H9 (cell line): ENCODE data around the gene AGK. TPM values are rescaled to one million over a fixed set of nuclear protein-coding genes. Genes with fewer than 3 reads are reported as not detected.

Experiments used
- DNase-seq: peaks from one replicate; pipeline ENCODE4 v3.0.0-alpha.2; 2017
- H2AFZ ChIP-seq: one replicate; pipeline ENCODE4 v1.6.1; 2013; ENCODE audit warnings: mild to moderate bottlenecking, low read length, control low read depth, moderate library complexity
- H2AK5ac ChIP-seq: 2 replicates; pipeline ENCODE4 v1.6.1; 2013; ENCODE audit warnings: low read length, control low read depth, mixed read lengths; ENCODE audit not compliant: insufficient read length
- H2BK120ac ChIP-seq: one replicate; pipeline ENCODE4 v1.6.1; 2013; ENCODE audit warnings: low read depth, mild to moderate bottlenecking, low read length, control low read depth, inconsistent platforms; ENCODE audit not compliant: poor library complexity, severe bottlenecking
- H2BK12ac ChIP-seq: 2 replicates; pipeline ENCODE4 v1.6.1; 2013; ENCODE audit warnings: low read length, control low read depth, mixed read lengths, low read depth; ENCODE audit not compliant: insufficient read length
- H2BK15ac ChIP-seq: 2 replicates; pipeline ENCODE4 v1.6.1; 2013; ENCODE audit warnings: low read depth, low read length, control low read depth
- H2BK20ac ChIP-seq: one replicate; pipeline ENCODE4 v1.6.1; 2013; ENCODE audit warnings: low read depth, mild to moderate bottlenecking, low read length, control low read depth, inconsistent platforms; ENCODE audit not compliant: poor library complexity, severe bottlenecking
- H2BK5ac ChIP-seq: 2 replicates; pipeline ENCODE4 v1.6.1; 2013; ENCODE audit warnings: low read length, control low read depth, mixed read lengths; ENCODE audit not compliant: insufficient read length
- H3K14ac ChIP-seq: 2 replicates; pipeline ENCODE4 v1.6.1; 2013; ENCODE audit warnings: low read length, control low read depth; ENCODE audit not compliant: insufficient read depth
- H3K18ac ChIP-seq: 2 replicates; pipeline ENCODE4 v1.6.1; 2013; ENCODE audit warnings: low read depth, mild to moderate bottlenecking, mixed read lengths, low read length, control low read depth; ENCODE audit not compliant: insufficient read length
- H3K23ac ChIP-seq: 2 replicates; pipeline ENCODE4 v1.6.1; 2013; ENCODE audit warnings: low read length, control low read depth, mixed read lengths, low read depth; ENCODE audit not compliant: insufficient read length
- H3K23me2 ChIP-seq: 2 replicates; pipeline ENCODE4 v1.6.1; 2013; ENCODE audit warnings: low read depth, mild to moderate bottlenecking, mixed read lengths, low read length, control low read depth; ENCODE audit not compliant: insufficient read length, poor library complexity, severe bottlenecking
- H3K27ac ChIP-seq: 2 replicates; pipeline ENCODE4 v1.5.1; 2013; ENCODE audit warnings: low read length, control low read depth, mixed read lengths, low read depth; ENCODE audit not compliant: insufficient read length
- H3K27me3 ChIP-seq: 2 replicates; pipeline ENCODE4 v1.6.1; 2013; ENCODE audit warnings: low read length, control low read depth, inconsistent platforms; ENCODE audit not compliant: insufficient read depth
- H3K4ac ChIP-seq: 2 replicates; pipeline ENCODE4 v1.6.1; 2013; ENCODE audit warnings: low read depth, mild to moderate bottlenecking, control low read depth, inconsistent platforms, low read length, moderate library complexity
- H3K4me1 ChIP-seq: 2 replicates; pipeline ENCODE4 v1.6.1; 2013; ENCODE audit warnings: low read length, control low read depth, inconsistent platforms; ENCODE audit not compliant: insufficient read depth
- H3K4me2 ChIP-seq: 2 replicates; pipeline ENCODE4 v1.6.1; 2013; ENCODE audit warnings: low read length, control low read depth, mixed read lengths; ENCODE audit not compliant: insufficient read length, insufficient read depth
- H3K56ac ChIP-seq: 2 replicates; pipeline ENCODE4 v1.6.1; 2013; ENCODE audit warnings: low read depth, mild to moderate bottlenecking, mixed read lengths, low read length, control low read depth; ENCODE audit not compliant: insufficient read length
- H3K79me1 ChIP-seq: 2 replicates; pipeline ENCODE4 v1.6.1; 2013; ENCODE audit warnings: low read depth, mild to moderate bottlenecking, moderate library complexity, low read length, control low read depth, inconsistent platforms; ENCODE audit not compliant: insufficient read depth, poor library complexity, severe bottlenecking
- H3K79me2 ChIP-seq: 2 replicates; pipeline ENCODE4 v1.6.1; 2013; ENCODE audit warnings: low read length, control low read depth, inconsistent platforms; ENCODE audit not compliant: insufficient read depth
- H3K9ac ChIP-seq: 2 replicates; pipeline ENCODE4 v1.6.1; 2013; ENCODE audit warnings: low read length, control low read depth, mixed read lengths; ENCODE audit not compliant: insufficient read length; ENCODE audit errors: extremely low read depth
- H3K9me3 ChIP-seq: one replicate; pipeline ENCODE4 v1.6.1; 2013; ENCODE audit warnings: low read depth, low read length, inconsistent platforms; ENCODE audit not compliant: control insufficient read depth
- H3T11ph ChIP-seq: one replicate; pipeline ENCODE4 v1.6.1; 2013; ENCODE audit warnings: mild to moderate bottlenecking, low read length, control low read depth, inconsistent platforms
- H4K20me1 ChIP-seq: one replicate; pipeline ENCODE4 v1.6.1; 2013; ENCODE audit not compliant: control insufficient read depth, insufficient read length, insufficient read depth
- H4K5ac ChIP-seq: 2 replicates; pipeline ENCODE4 v1.6.1; 2013; ENCODE audit warnings: low read depth, mild to moderate bottlenecking, mixed read lengths, low read length, control low read depth; ENCODE audit not compliant: insufficient read length
- H4K8ac ChIP-seq: replicated peaks from 2 replicates; pipeline ENCODE4 v1.6.1; 2013; ENCODE audit warnings: low read length, control low read depth, mixed read lengths, low read depth; ENCODE audit not compliant: insufficient read length
- H4K91ac ChIP-seq: 2 replicates; pipeline ENCODE4 v1.6.1; 2013; ENCODE audit warnings: low read depth, mild to moderate bottlenecking, moderate library complexity, mixed read lengths, low read length, control low read depth; ENCODE audit not compliant: insufficient read length
- H3K27ac Mint-ChIP-seq, 3 experiments: 2 replicates in 2 of 3; 3 replicates in 1 of 3; pipeline ENCODE4 v1.8.0; 2020 to 2021; ENCODE audit warnings: mixed read lengths in 3 of 3, mild to moderate bottlenecking in 1 of 3, moderate library complexity in 1 of 3
- H3K27me3 Mint-ChIP-seq: 2 replicates; pipeline ENCODE4 v1.8.0; 2021; ENCODE audit warnings: low read depth, mild to moderate bottlenecking, moderate library complexity, mixed read lengths
- H3K36me3 Mint-ChIP-seq, 3 experiments: 2 replicates in 2 of 3; 3 replicates in 1 of 3; pipeline ENCODE4 v1.8.0; 2020 to 2021; ENCODE audit warnings: low read depth in 3 of 3, mixed read lengths in 3 of 3; ENCODE audit not compliant: insufficient read depth in 1 of 3
- H3K4me1 Mint-ChIP-seq, 2 experiments: 2 replicates each; pipeline ENCODE4 v1.8.0; 2020; ENCODE audit warnings: mixed read lengths in 2 of 2
- H3K4me3 Mint-ChIP-seq, 2 experiments: 2 replicates in 1 of 2; 3 replicates in 1 of 2; pipeline ENCODE4 v1.8.0; 2020 to 2021; ENCODE audit warnings: mild to moderate bottlenecking in 2 of 2, mixed read lengths in 2 of 2, moderate library complexity in 1 of 2
- H3K9me3 Mint-ChIP-seq, 2 experiments: 2 replicates in 1 of 2; 3 replicates in 1 of 2; pipeline ENCODE4 v1.8.0; 2020; ENCODE audit warnings: mild to moderate bottlenecking in 2 of 2, mixed read lengths in 2 of 2, moderate library complexity in 1 of 2
- WGBS: extraction: QIAGEN DNeasy Blood & Tissue Kit; methylation state at CpG from one replicate; pipeline ENCODE4 v1.1.7; 2013; ENCODE audit warnings: missing lambda C conversion rate, low lambda C conversion rate, mixed read lengths; ENCODE audit not compliant: insufficient read length; ENCODE audit errors: extremely low coverage; 5-methylcytosine and 5-hydroxymethylcytosine counted together
- total RNA-seq: library from RNA; stranded (reverse); gene quantifications from 2 replicates; pipeline ENCODE4 v1.2.1, GENCODE V29; 2021
- TF ChIP-seq, protein P1 (sequence below): fragments of 200-600 bp; sonication (generic); conservative IDR thresholded peaks from 3 replicates; pipeline ENCODE4 v1.8.0; 2021; ENCODE audit warnings: antibody characterized with exemption, mild to moderate bottlenecking

Gene AGK
- total RNA-seq, 1 experiment from 2014 or later, result 35.1 TPM

DNA sequence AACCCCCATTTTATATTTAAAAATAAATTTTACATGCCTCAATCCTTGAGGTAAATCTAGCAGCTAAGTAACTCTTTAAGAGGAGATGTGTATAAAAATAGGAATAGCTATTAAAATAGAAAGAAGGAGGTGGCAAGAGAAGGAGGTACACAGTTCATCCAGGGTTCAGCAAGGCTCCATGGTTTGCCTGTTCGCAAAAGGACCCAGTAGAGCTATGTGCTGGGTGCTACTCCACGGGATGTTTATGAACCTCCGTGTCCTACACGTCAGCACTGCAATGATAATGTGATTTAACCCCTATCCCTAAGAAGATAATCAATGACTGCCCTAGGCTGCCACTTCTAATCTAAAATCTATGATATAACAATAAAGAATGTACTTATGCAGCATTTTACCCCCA, 151.7 kb downstream of the AGK start:
- H3K79me1 ChIP-seq, result no peaks in the 10 kb centered on the region
- no peak overlapping the region for H3T11ph ChIP-seq
- H3K4ac ChIP-seq, result no peak overlapping the region
- H4K8ac ChIP-seq, result no peak overlapping the region
- Mint-ChIP-seq H3K27me3 (peaks cover 23% of the 10 kb centered on the region), H3K36me3 (no peaks in the 10 kb centered on the region), H3K4me3 (peak overlapping the region; percentile 46 to 67; a peak in 3 of 5 replicates), H3K9me3 (no peaks in the 10 kb centered on the region), H3K27ac (no peak overlapping the region), H3K4me1 (peaks cover 52 to 53% of the 10 kb centered on the region in 2 experiments)
- no peak overlapping the region for H4K5ac ChIP-seq
- no peak overlapping the region for H2AFZ ChIP-seq
- H3K27me3 ChIP-seq, result peaks cover 2% of the 10 kb centered on the region; the same call in 1 of the 2 replicates
- no peak overlapping the region for H2BK5ac ChIP-seq
- no peak overlapping the region for H3K18ac ChIP-seq
- H4K91ac ChIP-seq, result no peak overlapping the region
- H2BK15ac ChIP-seq, result no peak overlapping the region
- no peaks in the 10 kb centered on the region for H4K20me1 ChIP-seq
- H3K23me2 ChIP-seq, result peaks cover 5% of the 10 kb centered on the region
- DNase-seq, result no peak
- peaks cover 2% of the 10 kb centered on the region; the same call in 1 of the 2 replicates for H3K4me1 ChIP-seq
- no peaks in the 10 kb centered on the region for H3K9me3 ChIP-seq
- no peak overlapping the region for H3K23ac ChIP-seq
- H3K9ac ChIP-seq, result no peak overlapping the region
- no peak overlapping the region for H2BK20ac ChIP-seq
- no peak overlapping the region for H2BK12ac ChIP-seq
- H3K27ac ChIP-seq, result no peak overlapping the region
- H2AK5ac ChIP-seq, result no peak overlapping the region
- WGBS, result no CpG with 5 or more reads among the region's 4 CpGs
- TF ChIP-seq, protein P1, sequence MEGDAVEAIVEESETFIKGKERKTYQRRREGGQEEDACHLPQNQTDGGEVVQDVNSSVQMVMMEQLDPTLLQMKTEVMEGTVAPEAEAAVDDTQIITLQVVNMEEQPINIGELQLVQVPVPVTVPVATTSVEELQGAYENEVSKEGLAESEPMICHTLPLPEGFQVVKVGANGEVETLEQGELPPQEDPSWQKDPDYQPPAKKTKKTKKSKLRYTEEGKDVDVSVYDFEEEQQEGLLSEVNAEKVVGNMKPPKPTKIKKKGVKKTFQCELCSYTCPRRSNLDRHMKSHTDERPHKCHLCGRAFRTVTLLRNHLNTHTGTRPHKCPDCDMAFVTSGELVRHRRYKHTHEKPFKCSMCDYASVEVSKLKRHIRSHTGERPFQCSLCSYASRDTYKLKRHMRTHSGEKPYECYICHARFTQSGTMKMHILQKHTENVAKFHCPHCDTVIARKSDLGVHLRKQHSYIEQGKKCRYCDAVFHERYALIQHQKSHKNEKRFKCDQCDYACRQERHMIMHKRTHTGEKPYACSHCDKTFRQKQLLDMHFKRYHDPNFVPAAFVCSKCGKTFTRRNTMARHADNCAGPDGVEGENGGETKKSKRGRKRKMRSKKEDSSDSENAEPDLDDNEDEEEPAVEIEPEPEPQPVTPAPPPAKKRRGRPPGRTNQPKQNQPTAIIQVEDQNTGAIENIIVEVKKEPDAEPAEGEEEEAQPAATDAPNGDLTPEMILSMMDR, result no peak
- H3K79me2 ChIP-seq, result no peaks in the 10 kb centered on the region
- H3K4me2 ChIP-seq, result no peak overlapping the region
- H3K56ac ChIP-seq, result no peak overlapping the region
- H3K14ac ChIP-seq, result no peak overlapping the region
- H2BK120ac ChIP-seq, result no peak overlapping the region
